HG03095 (cell line): ENCODE data around the gene RPN1.
"Not testable (repeated sequence)": the region's sequence is repeated elsewhere in the genome, so short reads cannot be mapped to it uniquely, and the experiment has no call there.

Experiments used
- ATAC-seq: cut with Tn5 transposase; IDR thresholded peaks from one replicate; pipeline ENCODE4 v1.9.1; 2021; ENCODE audit warnings: moderate library complexity; ENCODE audit not compliant: unreplicated experiment

RPN1 gene

DNA sequence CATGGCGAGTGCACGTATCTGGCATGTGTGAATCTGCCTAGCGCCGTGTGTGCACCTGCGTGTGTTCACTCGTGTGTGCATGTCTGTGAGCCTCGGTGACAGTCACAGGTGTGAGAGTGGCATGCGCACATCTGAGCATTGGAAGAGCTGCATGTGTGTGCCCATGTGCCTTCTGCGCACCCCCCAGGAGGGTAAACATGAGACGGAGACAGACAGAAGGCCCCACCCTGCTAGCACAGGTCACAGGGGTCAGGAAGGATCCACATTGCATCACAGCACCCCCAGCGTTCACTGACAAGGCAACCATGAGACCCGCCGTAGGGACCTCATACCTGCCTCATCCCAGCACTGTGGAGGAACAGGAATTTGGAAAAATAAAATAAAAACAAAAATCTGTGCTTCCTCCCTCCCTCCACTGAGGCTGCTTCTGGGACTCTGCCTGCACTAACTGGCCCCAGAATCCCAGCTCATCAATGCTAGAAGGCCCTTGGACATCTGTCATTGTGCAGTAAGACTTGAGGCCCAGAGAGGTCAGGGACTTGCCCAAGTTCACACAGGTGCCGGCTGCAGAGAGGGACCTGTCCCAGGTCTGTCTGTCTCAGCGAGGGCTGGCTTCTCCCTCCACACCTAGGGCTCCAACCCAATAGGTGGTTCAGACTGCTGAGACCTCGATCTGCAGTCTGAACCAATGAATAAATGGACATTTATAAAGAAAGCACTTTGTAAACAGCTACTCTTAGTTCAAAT, 37.4 kb downstream of the RPN1 start:
- ATAC-seq: no peak

DNA sequence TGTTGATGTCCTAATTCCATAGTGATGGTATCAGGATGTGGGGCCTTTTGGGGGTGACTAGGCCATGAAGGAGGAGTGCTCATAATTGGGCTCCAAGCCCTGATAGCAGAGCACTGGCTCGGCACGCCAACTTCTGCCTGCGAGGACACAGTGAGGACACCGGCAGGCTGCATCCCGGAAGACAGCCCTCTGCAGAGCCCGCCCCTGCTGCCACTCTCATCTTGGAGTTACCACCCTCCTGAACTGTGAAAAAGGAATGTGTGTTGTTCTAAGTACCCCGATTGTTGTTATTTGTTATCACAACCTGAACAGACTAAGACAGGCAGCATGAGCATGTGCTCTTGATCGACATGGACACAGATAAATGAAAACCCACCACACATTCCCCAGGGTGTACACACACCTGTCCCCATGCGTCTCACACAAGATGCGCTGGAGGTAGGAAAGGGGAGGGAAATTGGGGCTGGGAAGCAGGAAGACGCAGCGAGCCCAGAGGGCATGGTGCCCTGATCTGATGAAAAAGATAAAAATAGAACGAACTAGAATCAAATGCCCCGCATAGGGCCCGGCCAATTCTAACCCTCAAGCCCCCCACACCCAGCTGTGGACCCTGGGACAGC, 40.1 kb downstream of the RPN1 start:
- no peak for ATAC-seq

DNA sequence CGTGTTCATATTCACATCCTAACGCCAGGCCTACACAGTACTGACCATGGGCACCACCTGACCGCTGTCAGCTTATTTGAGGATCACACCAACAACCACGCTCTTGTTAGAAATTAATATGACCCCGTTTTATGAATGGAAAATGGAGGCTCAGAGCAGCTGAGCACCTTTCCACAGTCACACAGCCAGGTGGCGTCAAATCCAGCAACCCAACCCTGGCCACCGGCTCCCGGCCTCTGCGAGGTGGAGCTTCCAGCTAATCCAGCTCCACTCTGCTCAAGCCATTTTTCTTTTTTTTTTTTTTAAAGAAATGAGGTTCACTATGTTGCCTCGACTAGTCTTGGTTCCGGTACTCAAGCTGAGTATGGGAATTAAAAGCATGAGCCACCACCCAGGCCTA, 41.3 kb downstream of the RPN1 start:
- no peak for ATAC-seq

DNA sequence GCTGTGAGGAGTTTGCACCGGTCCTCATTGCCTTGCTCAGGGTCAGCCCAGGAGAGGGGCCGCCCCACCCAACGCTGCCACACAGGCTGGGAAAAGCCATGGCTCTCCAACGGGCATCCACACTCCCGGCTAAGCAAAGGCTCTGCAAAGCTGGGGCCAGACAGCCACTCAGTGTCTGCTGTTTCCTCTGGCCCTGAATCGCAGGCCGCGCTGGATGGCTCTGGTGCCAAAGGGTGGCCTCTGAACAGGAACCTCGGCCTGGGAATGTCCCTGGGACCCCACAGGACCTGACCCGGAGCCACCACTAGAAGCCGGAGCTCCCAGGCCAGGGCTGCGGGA, 42.9 kb downstream of the RPN1 start:
- no peak for ATAC-seq

DNA sequence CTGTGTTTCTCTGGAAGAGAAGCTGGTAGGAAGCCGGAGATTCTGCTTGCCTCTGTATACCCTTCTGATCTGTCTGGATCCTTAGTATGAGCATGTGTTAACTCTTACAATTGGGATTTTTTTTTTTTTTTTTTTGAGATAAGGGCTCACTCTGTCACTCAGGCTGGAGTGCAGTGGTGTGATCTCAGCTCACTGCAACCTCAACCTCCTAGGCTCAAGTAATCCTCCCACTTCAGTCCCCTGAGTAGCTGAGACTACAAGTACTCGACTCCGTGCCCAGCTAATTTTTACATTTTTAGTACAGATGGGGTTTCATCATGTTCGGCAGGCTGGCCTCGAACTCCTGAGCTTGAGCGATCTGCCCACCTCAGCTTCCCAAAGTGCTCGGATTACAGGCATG, 44.5 kb downstream of the RPN1 start:
- no peak for ATAC-seq

DNA sequence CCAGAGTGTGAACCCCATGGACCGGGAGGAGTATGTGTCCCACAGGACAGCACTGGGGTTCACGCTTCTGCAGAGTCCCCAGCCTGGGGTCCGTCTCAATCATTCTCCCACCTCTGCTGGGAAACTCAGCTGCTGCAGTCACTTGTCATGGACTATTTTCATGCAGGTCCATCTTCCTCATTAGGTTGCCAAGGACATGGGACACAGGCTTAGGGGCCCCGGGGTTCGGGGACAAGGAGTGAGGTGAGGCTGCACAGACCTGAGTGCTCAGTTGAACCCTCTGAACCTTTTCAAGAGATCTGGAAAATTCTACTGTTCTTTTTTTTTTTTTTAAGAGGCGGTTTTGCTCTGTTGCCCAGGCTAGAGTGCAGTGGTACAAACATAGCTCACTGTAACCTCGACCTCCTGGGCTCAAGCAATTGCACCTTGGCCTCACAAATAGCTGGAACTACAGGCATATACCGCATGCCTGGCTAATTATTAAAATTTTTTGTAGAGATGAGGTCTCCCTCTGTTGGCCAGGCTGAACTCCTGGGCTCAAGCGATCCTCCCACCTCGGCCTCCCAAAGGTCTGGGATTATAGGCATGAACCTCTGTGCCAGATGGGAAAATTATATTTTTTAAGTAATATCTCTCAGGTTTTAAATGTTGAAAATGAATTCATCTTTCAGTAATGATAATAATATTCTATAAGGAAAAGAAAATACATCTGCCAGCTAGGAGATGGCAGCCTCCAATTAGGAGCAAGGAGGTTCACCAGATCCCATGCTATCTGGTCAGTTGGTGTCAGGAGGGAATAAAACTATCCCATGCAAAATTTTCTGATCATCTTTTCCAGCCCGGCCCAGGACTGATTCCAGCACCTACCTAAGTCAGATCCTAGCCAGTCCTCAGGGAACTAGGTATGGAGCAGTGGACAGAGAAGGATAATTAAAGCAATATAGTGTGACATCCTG, 45.2 kb downstream of the RPN1 start:
- ATAC-seq: no peak

DNA sequence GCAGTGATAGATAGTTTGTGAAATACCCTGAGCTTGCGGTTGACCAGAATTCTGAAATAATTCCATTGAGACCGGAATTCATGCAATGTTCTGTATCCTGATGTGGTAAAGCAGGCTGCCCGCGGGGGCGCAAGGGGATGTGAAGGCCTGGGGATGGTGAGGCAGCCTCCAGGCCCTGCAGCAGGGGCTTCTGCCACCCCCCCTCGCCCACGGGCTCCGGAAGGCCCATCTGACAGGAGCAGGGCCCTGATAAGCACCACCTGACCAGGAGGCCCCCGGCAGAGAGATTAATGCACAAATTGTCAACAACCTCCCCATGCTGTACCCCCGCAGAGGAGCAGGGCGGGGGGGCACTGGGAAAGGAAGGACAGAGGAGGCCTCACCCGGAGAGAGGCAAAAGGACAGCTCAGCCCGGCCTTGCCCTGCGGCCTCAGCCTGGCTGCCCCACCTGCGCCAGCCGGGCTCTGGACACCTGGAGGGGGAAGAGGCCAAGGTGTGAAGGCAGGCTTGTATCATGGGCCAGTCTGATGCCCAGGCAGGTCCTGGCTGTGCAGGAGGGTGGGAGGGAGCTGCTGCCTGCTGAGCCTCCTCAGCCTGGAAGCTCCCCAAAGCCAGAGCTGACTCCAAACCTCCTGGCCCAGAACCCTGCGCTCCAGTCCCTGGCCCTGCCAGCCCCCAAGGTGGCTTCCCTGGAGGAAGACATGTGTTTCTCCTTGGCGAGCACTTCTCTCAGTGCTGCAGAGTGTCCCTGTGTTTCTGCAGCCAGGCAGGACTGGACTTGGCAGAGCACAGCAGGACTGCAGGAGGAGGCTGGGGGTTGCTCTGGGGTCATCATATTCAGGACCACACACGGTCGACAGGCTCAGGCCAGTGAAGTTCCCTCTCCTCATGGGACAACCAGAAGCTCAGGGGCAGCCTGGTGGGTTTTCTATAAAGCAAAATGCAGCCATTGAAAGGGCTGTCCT, 46.5 kb downstream of the RPN1 start:
- ATAC-seq: no peak

DNA sequence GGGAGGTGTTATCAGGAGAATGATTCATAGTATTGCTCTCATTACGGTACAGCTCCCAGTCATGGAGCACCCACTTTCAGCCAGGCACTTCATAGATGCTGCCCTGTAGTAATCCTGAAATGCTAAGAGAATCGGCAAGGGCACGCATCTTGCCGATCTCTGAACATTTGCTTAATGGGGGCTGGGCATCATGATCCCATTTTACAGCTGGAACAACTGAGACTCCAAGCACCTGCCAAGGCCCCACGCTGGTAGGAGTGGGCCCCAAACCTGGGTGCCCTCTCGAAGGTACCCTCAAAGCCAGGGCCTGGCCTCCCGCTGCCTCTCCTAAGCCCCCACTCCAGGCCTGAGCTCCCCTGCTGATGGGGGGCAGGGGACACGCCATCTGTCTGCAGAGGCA, 47.3 kb downstream of the RPN1 start:
- no peak for ATAC-seq

DNA sequence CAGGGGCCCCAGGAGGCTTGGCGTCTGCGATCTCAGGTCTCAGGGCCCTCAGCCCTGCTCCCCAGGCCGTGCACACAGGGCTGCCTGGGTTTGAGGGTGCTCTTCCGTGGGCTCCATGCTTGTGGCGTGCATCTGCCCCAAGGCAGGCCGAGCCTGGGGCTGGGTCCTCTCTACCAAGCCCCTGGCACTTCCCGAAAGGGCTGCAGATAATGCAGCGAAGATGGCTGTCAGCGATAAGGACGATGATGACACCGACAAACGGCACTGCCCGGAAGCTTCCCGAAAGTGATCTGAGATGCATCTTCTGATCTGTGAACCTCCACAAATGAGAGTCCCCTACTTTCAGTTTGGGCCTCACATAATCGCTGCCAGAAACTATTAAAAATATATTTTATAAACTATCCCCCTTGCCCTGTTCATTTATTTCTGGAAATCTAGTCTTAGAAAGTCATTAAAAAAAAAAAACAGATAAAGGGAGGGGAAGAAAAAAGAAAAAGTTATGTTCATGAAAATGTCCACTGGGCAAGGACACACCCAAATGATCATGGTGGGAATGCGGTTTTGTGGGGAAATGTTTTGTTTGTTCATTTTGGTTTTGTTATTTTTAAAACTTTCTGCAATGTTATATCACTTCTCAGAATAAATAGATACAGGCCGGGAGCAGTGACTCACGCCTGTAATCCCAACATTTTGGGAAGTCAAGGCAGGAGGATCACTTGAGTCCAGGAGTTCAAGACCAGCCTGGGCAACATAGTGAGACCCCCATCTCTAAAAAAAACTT, 51.5 kb downstream of the RPN1 start:
- ATAC-seq: no peak

DNA sequence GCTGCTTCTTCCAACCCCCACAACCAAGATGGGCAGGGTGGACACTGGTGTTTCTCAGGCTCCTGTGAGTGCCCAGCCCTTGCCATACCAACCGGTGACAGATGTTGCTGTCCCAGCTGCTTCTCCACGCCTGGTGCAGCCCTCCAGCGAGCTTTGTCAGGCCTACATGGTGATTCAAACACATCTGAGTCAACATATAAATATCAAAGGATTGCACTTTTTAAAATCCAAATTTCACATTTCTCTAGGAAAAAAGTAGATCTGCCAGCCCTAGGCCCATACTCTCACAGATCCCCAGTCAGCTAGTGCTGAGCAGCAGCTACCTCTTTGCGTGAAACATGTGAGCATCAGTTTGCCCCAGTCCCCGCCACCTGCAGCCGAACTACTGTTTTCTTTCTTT, 52.7 kb downstream of the RPN1 start:
- no peak for ATAC-seq

DNA sequence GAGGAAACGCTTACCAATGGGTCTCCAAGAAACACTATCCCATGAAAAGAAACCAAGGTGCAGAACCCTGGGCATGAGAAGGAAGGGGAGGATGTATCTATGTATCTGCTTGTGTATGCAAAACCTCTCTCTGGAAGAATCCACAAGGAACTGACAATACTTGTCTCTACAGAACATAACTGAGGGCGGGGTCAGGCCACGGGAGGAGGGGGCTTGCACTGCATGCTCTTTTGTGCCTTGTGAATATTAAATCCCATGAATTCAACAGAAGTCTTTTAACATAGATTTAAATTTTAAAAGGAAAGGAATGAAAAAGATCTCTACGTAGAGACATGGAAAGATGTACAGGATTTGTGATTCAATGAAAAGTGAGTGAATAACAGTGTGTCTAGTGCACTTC, 57.8 kb downstream of the RPN1 start:
- ATAC-seq: no peak

DNA sequence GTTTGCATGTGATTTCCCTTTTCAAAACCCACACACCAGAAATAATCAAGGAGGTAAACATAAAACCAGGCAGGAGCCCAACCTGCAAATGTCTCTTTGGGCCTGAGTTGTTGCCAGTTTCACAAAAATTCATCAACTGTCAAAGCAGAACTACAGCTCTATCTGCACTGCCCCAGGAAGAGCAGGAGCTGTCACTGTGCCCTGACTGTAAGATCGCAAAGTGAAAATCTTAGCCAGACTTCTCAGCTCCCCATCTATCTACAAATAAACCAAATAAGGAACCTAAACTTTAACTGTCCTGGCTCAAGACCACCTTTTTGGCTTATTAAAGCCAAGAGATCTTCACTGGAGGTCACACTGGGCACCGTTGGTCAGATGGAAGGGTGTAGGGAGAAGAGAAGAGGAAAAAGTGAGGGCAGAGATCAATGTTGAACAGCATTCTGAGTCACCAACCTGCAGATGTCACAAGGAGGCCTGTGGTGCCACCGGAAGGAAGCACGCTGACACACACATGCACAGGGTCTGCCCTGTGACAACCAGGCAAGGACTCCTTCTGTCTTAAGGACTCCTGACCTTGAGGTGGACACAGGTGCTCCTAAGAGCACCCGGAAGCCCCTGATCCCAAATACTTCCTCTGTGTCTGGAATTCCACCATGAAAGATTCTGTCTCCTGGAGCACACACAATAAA, 58.7 kb downstream of the RPN1 start:
- no peak for ATAC-seq

DNA sequence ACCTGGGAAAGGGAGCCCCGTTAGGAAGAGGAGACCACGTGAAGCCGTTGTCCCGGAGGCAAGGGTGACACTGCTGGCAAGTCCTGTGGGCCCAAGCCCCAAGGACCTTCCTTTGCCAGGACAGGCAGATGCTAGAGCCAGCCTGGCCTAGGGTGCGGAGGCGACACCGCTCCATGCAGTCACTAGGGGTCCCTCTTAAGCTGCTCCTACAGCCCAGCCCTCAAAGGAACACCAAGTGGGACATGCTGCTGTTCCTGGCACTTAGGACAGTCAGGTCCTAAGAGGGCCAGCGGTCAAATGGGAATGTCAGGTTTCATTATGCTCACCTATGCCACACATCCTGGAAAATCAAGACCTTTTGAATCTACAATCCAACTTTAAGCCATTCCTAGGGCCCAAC, 59.7 kb downstream of the RPN1 start:
- ATAC-seq: no peak

DNA sequence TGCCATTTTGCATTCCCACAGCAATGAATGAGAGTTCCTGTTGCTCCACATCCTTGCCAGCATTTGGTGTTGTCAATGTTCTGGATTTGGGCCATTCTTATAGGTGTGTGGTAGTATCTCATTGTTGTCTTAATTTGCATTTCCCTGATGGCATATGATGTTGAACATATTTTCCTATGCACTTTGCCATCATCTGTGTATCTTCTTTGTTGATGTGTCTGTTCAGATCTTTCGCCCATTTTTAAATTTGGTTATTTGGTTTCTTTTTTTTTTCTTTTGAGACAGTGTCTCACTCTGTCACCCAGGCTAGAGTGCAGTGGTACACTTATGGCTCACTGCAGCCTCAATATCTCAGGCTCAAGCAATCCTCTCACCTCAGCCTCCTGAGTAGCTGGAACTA, 60.6 kb downstream of the RPN1 start:
- not testable (repeated sequence) for ATAC-seq

DNA sequence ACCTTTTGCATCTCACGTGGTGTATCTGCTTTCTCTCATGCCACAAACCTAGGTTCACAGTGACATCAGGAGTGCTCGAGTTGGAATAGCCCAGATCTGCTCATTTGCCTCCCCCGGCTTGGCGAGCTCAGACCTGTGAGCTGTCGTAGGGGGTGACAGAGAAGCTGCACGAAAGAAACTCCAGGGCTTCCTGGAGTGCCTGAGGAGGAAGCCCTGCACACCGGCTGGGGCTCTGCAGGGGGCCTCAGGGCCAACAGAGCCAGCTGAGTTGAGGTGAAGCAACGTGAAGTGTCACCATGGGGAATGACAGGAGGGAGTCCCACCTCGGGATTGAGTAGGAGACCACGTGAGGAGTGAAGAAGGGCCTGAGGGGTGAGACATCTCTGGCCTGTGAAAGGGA, 62.5 kb downstream of the RPN1 start:
- ATAC-seq: no peak

DNA sequence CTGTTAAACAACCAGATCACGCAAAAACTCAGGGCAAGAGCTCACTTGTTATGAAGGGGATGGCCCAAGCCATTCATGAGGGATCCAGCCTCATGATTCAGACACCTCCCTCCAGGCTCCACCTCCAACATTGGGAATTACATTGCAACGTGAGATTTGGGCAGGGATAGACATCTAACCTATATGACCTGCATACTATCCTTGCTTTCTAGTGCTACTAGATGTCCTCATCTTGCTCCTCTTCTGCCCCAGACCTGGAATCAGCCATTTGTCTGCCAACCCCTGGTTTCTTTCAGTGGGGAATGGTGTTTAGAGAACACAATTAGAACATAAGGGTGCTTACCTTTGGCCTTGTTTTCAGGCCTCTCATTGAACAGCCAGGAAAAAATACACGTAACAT, 63.2 kb downstream of the RPN1 start:
- ATAC-seq: no peak

DNA sequence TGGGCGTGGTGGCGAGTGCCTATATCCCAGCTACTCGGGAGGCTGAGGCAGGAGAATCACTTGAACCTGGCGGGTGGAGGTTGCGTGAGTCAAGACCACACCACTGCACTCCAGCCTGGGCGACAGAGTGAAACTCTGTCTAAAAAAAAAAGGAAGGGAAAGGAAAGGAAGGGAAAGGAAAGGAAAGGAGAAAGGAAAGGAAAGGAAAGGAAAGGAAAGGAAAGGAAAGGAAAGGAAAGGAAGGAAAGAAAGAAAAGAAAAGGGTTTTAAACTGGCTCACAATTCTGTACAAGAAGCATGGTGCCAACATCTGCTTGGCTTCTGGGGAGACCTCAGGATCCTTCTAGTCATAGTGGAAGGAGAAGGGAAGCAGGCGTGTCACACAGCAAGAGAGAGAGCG, 63.7 kb downstream of the RPN1 start:
- ATAC-seq: not testable (repeated sequence)

DNA sequence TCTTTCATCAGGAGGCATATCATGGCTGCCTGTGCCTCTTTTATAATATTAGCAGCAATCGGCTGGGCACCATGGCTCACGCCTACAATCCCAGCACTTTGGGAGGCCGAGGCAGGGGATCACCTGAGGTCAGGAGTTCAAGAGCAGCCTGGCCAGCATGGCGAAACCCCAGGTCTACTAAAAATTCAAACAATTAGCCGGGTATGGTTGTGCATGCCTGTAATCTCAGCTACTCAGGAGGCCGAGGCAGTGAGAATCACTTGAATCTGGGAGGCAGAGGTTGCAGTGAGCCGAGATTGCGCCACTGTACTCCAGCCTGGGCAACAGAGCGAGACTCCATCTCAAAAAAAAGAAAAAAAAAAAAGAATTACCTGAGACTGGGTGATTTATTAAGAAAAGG, 64.2 kb downstream of the RPN1 start:
- ATAC-seq: not testable (repeated sequence)

DNA sequence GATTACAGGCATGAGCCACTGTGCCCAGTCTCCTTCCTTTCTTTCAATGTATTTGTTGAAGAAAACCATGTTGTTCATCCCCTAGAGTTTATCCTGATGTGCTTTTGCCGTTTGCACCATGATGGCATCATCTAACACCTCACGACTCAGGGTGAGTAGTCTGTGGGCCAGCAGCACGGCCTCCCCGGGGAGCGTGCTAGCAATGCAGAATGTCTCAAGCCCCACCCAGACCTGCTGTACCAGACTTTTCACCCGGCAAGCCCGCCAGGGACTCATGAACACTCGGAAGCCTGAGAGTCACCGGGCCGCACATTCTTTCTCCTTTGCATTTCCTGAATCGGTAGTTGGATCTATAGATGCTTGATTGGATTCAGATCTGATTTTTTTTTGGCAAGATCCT, 64.6 kb downstream of the RPN1 start:
- no peak for ATAC-seq
